ENCODE data around the gene ATP5MG. TPM values are rescaled to one million over a fixed set of nuclear protein-coding genes. Genes with fewer than 3 reads are reported as not detected.

ATP5MG gene
- polyA plus RNA-seq, 3 donors: 386 to 467 (median 459) TPM

Other genes starting within 250 kb of the ATP5MG start
- 1 to 10 TPM; 1.1 to 1.6 (median 1.2) TPM for gene SCN4B, start 248.8 kb upstream of the ATP5MG start, polyA plus RNA-seq (ENCODE audit: insufficient read length in 3 of 3)
- 1 to 10 TPM; 3.5 to 5.3 (median 3.9) TPM for gene SCN2B, start 225.0 kb upstream of the ATP5MG start, polyA plus RNA-seq (ENCODE audit: insufficient read length in 3 of 3)
- gene JAML, start 176.6 kb upstream of the ATP5MG start, polyA plus RNA-seq (ENCODE audit: insufficient read length in 3 of 3): 1 to 10 TPM; 2.9 to 4.1 (median 2.9) TPM
- gene MPZL3, start 149.2 kb upstream of the ATP5MG start, polyA plus RNA-seq (ENCODE audit: insufficient read length in 3 of 3): 1 to 10 TPM; 5.1 to 8.2 (median 6.8) TPM
- 10 to 100 TPM; 16.4 to 56.1 (median 21.3) TPM for gene MPZL2, start 137.3 kb upstream of the ATP5MG start, polyA plus RNA-seq (ENCODE audit: insufficient read length in 3 of 3)
- under 1 TPM; 0.36 to 0.48 (median 0.39) TPM for gene CD3E, start 96.9 kb upstream of the ATP5MG start, polyA plus RNA-seq (ENCODE audit: insufficient read length in 3 of 3)
- gene CD3D, start 58.9 kb upstream of the ATP5MG start, polyA plus RNA-seq (ENCODE audit: insufficient read length in 3 of 3): under 1 TPM in 2 of 3 donors, not detected in 1; 0.43 to 0.65 TPM
- under 1 TPM; 0.07 to 0.20 (median 0.17) TPM for gene CD3G, start 57.3 kb upstream of the ATP5MG start, polyA plus RNA-seq (ENCODE audit: insufficient read length in 3 of 3)
- 10 to 100 TPM; 34.8 to 48.3 (median 43.1) TPM for gene UBE4A, start 42.0 kb upstream of the ATP5MG start, polyA plus RNA-seq (ENCODE audit: insufficient read length in 3 of 3)
- 10 to 100 TPM; 43.7 to 47.3 (median 45.4) TPM for gene KMT2A, start 34.9 kb downstream of the ATP5MG start, polyA plus RNA-seq (ENCODE audit: insufficient read length in 3 of 3)
- 1 to 10 TPM in 2 of 3 donors, under 1 TPM in 1; 0.76 to 1.9 (median 1.6) TPM for gene TTC36, start 125.9 kb downstream of the ATP5MG start, polyA plus RNA-seq (ENCODE audit: insufficient read length in 3 of 3)
- 10 to 100 TPM; 26.1 to 36.7 (median 30.9) TPM for gene TMEM25, start 129.6 kb downstream of the ATP5MG start, polyA plus RNA-seq (ENCODE audit: insufficient read length in 3 of 3)
- gene IFT46, start 164.3 kb downstream of the ATP5MG start, polyA plus RNA-seq (ENCODE audit: insufficient read length in 3 of 3): 10 to 100 TPM; 43.5 to 48.9 (median 48.7) TPM
- gene ARCN1, start 170.8 kb downstream of the ATP5MG start, polyA plus RNA-seq (ENCODE audit: insufficient read length in 3 of 3): 100 to 1,000 TPM; 156 to 194 (median 186) TPM
- gene PHLDB1, start 206.0 kb downstream of the ATP5MG start, polyA plus RNA-seq (ENCODE audit: insufficient read length in 3 of 3): 100 to 1,000 TPM; 118 to 201 (median 127) TPM

Data from renal cortex interstitium (tissue), 3 donors.